OCI-LY7 (cell line): Measurements from ENCODE around the gene MOB3A. TPM values are rescaled to one million over a fixed set of nuclear protein-coding genes. Genes with fewer than 3 reads are reported as not detected.

Source experiments
- BruUV-seq: library from RNA; stranded (reverse); fragments of 400-500 nt; replicated peaks from 2 replicates; lab custom pipeline; 2021; lab: Mats Ljungman, UMichigan
- CTCF ChIA-PET: fragments of 300-600 bp; sonication (Branson Sonifier 250); formaldehyde crosslinking; loops from one replicate; lab custom pipeline; 2022; ENCODE audit warnings: antibody characterized with exemption; ENCODE audit not compliant: unreplicated experiment; lab: Charles Lee
- POLR2A ChIA-PET: fragments of 300-600 bp; sonication (Branson Sonifier 250); formaldehyde crosslinking; loops from one replicate; lab custom pipeline; 2022; ENCODE audit warnings: antibody characterized with exemption; lab: Charles Lee
- DNase-seq: peaks from one replicate; pipeline ENCODE4 v3.0.0-alpha.2; 2015; ENCODE audit warnings: low spot score
- H2AFZ ChIP-seq: fragments of 200-600 bp; sonication (generic), shearing (Covaris generic); 2 replicates; pipeline ENCODE4 v1.6.1; 2014; ENCODE audit warnings: mild to moderate bottlenecking, antibody characterized with exemption, low read length, moderate library complexity
- H3K27ac ChIP-seq: fragments of 200-600 bp; sonication (generic); 2 replicates; pipeline ENCODE4 v1.5.1; 2014; ENCODE audit warnings: mixed run types, low read depth, mild to moderate bottlenecking, moderate library complexity, low read length, inconsistent platforms; ENCODE audit not compliant: poor library complexity, severe bottlenecking
- H3K36me3 ChIP-seq: fragments of 200-600 bp; sonication (generic); 2 replicates; pipeline ENCODE4 v1.6.1; 2014; ENCODE audit warnings: mild to moderate bottlenecking, antibody characterized with exemption, low read length, moderate library complexity, mixed read lengths; ENCODE audit not compliant: insufficient read depth
- H3K4me1 ChIP-seq: fragments of 200-600 bp; sonication (generic); 2 replicates; pipeline ENCODE4 v1.5.1; 2014; ENCODE audit warnings: mild to moderate bottlenecking, low read length; ENCODE audit not compliant: insufficient read depth, poor library complexity, severe bottlenecking
- H3K4me2 ChIP-seq: fragments of 200-600 bp; sonication (generic); 2 replicates; pipeline ENCODE4 v1.6.1; 2014; ENCODE audit warnings: mild to moderate bottlenecking, low read length
- H3K4me3 ChIP-seq: fragments of 200-600 bp; sonication (generic); 2 replicates; pipeline ENCODE4 v1.5.1; 2014; ENCODE audit warnings: mild to moderate bottlenecking, low read depth, low read length; ENCODE audit not compliant: poor library complexity, severe bottlenecking
- H3K79me2 ChIP-seq: fragments of 200-600 bp; sonication (generic); 2 replicates; pipeline ENCODE4 v1.6.1; 2016; ENCODE audit warnings: low read depth, mild to moderate bottlenecking, low read length, moderate library complexity, mixed read lengths; ENCODE audit not compliant: insufficient read depth
- H3K9me2 ChIP-seq: fragments of 200-600 bp; sonication (generic); 2 replicates; pipeline ENCODE4 v1.6.1; 2016; ENCODE audit warnings: mild to moderate bottlenecking, low read length, mixed read lengths; ENCODE audit not compliant: insufficient read depth
- H3K9me3 ChIP-seq: fragments of 200-600 bp; sonication (generic); 2 replicates; pipeline ENCODE4 v1.6.1; 2014; ENCODE audit warnings: mild to moderate bottlenecking, mixed run types, low read length, mixed read lengths
- H4K20me1 ChIP-seq: fragments of 200-600 bp; sonication (generic); 2 replicates; pipeline ENCODE4 v1.6.1; 2014; ENCODE audit warnings: mild to moderate bottlenecking, antibody characterized with exemption, low read length, moderate library complexity, mixed read lengths; ENCODE audit not compliant: insufficient read depth
- EZH2phosphoT487 ChIP-seq: fragments of 200-600 bp; sonication (generic); IDR thresholded peaks from 2 replicates; pipeline ENCODE4 v1.6.1; 2018; ENCODE audit warnings: low read depth, borderline replicate concordance, mild to moderate bottlenecking, mixed run types, antibody characterized with exemption, low read length, moderate library complexity, mixed read lengths
- intact Hi-C: fragments of 100-400 bp; cut with micrococcal nuclease; formaldehyde crosslinking; loops from one replicate; pipeline ENCODE4 v1.10.0; 2022; ENCODE audit not compliant: unreplicated experiment
- total RNA-seq, 2 experiments: library from RNA; depleted of rRNA in 1 of 2; stranded (reverse); fragments of >200 nt in 1 of 2; shearing (Covaris generic) in 1 of 2; gene quantifications; 2 replicates each; pipeline ENCODE4 v1.2.3, GENCODE V29; 2014 to 2022
- TF ChIP-seq, protein P1 (sequence below): fragments of 200-600 bp; sonication (generic); conservative IDR thresholded peaks from 2 replicates; pipeline ENCODE4 v1.5.1; 2014; ENCODE audit warnings: mild to moderate bottlenecking, antibody characterized with exemption, low read length, moderate library complexity, mixed read lengths

Gene MOB3A
- total RNA-seq, 2 experiments from 2014 or later, result 54.6 to 111 TPM

DNA sequence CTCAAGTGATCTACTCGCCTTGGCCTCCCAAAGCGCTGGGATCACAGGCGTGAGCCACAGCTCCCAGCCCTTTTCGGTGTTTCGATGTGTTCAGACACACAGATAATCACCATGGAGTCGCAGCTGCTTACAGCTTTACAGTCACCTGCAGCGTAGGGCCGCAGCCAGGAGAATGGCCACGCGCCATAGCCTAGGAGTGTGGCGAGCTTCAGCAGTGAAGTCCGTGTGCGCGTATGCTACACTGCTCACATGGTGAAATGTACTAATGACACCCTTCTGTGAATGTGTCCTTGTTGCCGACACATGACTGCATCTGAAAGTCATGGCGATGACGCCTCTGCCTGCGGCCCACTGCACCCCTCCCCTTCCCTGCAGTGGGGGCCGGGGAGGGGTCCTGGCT lies 31.6 kb upstream of the MOB3A start:
- POLR2A ChIA-PET, result no interaction called here

DNA sequence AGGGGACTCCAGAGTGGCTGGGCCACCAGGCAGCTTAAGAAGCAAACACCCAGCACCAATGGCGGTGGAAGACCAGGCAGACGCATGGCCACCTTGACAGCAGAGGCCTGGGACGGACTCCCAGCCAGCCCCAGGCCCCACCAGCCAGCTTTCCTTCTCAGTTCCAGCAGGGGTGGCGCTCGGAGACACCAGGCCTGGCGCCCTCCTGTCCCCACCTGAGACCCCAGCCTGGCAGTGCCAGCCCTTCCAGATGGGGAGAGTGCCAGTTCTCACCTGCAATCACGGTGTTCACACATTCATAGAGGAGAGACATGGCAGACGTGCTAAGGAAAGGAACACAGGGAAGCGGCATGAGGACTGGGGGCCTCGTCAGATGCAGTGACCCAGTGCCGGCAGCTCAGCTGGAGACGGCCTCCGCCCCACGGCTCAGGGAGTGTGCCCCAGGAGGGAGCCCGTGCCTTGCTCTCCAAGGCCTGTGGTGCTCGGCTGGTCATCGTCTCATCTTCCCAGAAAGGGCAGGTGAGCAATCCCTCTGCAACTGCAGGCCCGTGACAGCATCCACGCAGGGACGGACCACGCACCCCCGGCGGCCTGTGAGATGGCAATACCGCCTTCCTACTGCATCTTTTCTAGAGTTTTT lies 30.9 kb upstream of the MOB3A start:
- intact Hi-C loops, result no loop called here

More for the DNA sequence above, 31.6 kb upstream of the MOB3A start:
- H3K9me3 ChIP-seq, result no peaks in the 10 kb centered on the region
- BruUV-seq, result no TSS peak
- DNase-seq, result no peak
- no peak overlapping the region for H3K4me2 ChIP-seq
- no peak overlapping the region for H3K27ac ChIP-seq
- no peaks in the 10 kb centered on the region for H4K20me1 ChIP-seq
- no peaks in the 10 kb centered on the region for H3K79me2 ChIP-seq
- no peaks in the 10 kb centered on the region for H3K9me2 ChIP-seq
- peaks cover 80% of the 10 kb centered on the region for H3K36me3 ChIP-seq
- intact Hi-C loops, result no loop called here
- H3K4me3 ChIP-seq, result no peak overlapping the region
- no peak for TF ChIP-seq EZH2phosphoT487
- TF ChIP-seq, protein P1, sequence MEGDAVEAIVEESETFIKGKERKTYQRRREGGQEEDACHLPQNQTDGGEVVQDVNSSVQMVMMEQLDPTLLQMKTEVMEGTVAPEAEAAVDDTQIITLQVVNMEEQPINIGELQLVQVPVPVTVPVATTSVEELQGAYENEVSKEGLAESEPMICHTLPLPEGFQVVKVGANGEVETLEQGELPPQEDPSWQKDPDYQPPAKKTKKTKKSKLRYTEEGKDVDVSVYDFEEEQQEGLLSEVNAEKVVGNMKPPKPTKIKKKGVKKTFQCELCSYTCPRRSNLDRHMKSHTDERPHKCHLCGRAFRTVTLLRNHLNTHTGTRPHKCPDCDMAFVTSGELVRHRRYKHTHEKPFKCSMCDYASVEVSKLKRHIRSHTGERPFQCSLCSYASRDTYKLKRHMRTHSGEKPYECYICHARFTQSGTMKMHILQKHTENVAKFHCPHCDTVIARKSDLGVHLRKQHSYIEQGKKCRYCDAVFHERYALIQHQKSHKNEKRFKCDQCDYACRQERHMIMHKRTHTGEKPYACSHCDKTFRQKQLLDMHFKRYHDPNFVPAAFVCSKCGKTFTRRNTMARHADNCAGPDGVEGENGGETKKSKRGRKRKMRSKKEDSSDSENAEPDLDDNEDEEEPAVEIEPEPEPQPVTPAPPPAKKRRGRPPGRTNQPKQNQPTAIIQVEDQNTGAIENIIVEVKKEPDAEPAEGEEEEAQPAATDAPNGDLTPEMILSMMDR, result no peak
- CTCF ChIA-PET, result no interaction called here
- H3K4me1 ChIP-seq, result no peaks in the 10 kb centered on the region
- H2AFZ ChIP-seq, result no peak overlapping the region

More for the DNA sequence above, 30.9 kb upstream of the MOB3A start:
- Histone ChIP-seq H4K20me1 (no peaks in the 10 kb centered on the region), H3K36me3 (peaks cover 80% of the 10 kb centered on the region), H3K27ac (no peak overlapping the region), H2AFZ (no peak overlapping the region), H3K4me1 (no peaks in the 10 kb centered on the region), H3K9me2 (no peaks in the 10 kb centered on the region), H3K9me3 (no peaks in the 10 kb centered on the region), H3K79me2 (no peaks in the 10 kb centered on the region), H3K4me2 (no peak overlapping the region), H3K4me3 (no peak overlapping the region)
- no TSS peak for BruUV-seq
- POLR2A ChIA-PET, result no interaction called here
- CTCF ChIA-PET, result no interaction called here
- no peak for TF ChIP-seq EZH2phosphoT487
- TF ChIP-seq, protein P1, result no peak
- no peak for DNase-seq
